ENCODE data around the gene CXCL1.

CXCL1 gene

GRCh38 chr4:73852771-73853170, 16.4 kb upstream of the CXCL1 start:
- no peak for DNase-seq

GRCh38 chr4:73853246-73853704, 15.9 kb upstream of the CXCL1 start, which contains the start of gene PF4V1:
TSS of gene PF4V1 (plus strand) at chr4:73853296. CDS start at chr4:73853363, 67 bp downstream.
- DNase-seq = no peak

DNA sequence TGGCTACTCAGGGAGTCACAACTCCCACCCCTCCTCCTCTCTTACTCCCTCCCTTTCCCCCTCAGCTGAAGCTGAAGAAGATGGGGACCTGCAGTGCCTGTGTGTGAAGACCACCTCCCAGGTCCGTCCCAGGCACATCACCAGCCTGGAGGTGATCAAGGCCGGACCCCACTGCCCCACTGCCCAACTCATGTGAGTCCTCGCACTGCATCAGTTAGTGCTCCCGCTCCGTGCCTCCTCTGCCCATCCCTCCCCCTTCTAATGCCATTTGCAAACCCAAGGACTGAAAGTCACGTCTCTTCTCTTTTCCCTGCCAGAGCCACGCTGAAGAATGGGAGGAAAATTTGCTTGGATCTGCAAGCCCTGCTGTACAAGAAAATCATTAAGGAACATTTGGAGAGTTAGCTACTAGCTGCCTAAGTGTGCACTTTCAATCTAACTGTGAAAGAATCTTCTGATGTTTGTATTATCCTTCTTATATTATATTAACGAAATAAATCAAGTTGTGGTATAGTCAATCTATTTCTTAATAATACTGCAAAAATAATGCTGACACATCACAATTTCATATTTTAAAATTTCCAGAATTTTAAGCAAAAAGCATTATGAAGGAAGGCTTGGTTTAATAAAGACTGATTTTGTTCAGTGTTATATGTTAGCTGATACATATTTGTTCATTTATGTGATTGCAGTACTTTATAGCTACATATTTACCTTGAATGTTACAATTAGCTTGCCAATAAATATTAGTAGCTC, 15.3 kb upstream of the CXCL1 start:
- DNase-seq = no peak

GRCh38 chr4:73855406-73855805, 13.8 kb upstream of the CXCL1 start:
- DNase-seq = no peak

- DNase-seq = no peak
Observed at GRCh38 chr4:73856518-73856917, 12.7 kb upstream of the CXCL1 start.

GRCh38 chr4:73859614-73860088, 9.5 kb upstream of the CXCL1 start:
- DNase-seq = no peak

GRCh38 chr4:73860181-73860580, 9.0 kb upstream of the CXCL1 start:
- DNase-seq = no peak

DNA sequence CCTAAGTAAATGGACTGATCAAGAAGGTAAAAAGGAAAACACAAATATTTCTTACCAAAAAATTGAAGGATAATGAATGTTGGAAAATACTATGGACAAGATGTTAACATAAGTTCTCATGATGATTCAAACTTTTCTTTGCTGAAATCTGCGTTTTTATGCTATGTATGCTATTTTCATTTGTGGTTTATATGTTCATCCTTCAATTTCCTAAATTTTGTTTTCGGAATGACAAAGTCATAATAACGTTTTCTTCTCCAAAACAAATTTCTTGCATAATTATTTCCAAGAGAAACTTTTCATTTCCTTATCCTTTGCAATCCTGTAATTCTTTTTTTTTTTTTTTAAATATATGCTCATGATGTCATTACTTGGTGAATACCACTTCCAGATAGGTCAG, 8.3 kb upstream of the CXCL1 start:
- DNase-seq = no peak

DNA sequence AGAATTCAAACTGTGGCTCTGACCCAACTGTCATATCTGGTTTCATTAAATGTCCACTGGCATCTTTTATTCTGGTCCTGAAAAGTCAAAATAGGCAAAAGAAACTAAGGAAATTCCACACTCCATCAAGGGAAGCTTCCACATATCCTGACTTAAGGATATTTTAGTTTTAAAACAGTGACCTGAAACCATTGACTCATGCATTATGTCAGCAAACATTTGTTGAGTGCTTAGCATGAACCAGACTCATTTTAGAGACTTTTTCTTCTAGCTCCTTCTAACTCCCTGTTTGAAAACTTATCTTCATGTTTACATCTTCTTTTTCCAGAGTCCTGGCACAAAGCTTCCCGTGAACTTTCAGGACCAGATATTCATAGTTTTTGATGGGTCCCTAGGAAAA, 6.9 kb upstream of the CXCL1 start:
- DNase-seq = no peak

DNA sequence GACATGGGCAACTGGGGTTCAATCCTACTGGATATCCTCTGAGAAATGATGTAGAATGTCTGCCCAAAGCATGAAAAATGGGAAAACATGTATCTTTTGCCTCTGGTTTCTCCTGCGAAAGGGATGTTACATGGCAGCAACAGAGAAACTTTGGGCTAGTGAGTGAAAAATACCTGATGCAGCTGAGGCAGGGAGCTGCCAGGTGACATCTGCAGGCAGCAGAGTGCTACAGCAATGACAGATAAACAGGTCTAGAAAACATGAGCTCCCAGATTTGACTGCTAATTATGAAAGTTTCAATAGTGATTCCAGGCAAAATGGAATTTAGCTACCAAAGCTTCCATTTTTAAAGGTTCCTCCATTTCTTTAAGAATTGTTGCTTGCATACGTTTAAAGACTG, 4.8 kb upstream of the CXCL1 start:
- no peak for DNase-seq

DNA sequence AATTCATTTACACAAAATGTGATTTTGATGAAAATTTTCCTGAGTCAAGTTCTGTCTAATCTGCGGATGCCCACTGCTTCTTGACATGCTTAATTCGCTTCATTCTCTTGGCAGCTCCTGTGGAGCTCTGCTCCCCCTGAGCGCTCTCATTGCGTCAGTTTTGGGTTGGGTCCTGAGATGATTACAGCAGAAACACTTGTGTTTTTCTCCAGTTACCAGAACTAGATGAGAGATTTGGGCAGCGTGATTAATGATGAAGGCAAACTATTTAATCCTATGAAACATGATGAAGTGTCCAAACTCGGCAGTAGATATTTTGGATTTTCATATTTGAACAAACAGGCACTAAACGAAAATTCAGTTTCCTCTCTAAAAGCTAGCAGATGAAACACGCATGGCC, 4.2 kb upstream of the CXCL1 start:
- DNase-seq = no peak

DNA sequence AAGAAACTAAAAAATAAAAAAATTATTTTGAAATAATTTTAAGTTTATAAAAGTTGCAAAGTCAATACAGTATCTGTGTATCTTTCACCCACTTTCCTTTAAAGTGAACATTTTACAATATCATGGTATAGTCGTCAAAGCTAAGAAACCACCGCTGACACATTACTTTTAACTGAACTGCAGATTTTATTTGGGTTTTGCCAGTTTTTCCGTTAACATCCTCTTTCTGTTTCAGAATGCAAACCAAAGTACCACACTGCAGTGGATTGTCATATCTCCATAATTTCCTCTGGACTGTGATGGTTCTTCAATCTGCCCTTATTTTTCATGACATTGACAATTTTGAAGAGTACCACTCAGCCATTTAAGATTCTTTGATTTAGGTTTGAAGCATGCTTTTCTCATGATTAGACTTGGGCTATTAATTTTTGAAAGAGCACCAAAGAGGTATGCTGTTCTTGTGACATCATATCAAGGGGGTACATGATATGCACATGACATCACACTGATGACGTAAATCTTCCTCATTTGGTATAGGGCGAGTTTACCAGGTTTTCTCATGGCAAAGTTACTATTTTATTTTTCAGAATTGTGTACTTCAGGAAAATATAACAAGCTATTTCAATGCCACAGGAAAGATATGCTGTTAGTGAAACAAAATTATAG, 3.6 kb upstream of the CXCL1 start:
- no peak for DNase-seq

GRCh38 chr4:73866246-73866645, 2.9 kb upstream of the CXCL1 start:
- no peak for DNase-seq

DNA sequence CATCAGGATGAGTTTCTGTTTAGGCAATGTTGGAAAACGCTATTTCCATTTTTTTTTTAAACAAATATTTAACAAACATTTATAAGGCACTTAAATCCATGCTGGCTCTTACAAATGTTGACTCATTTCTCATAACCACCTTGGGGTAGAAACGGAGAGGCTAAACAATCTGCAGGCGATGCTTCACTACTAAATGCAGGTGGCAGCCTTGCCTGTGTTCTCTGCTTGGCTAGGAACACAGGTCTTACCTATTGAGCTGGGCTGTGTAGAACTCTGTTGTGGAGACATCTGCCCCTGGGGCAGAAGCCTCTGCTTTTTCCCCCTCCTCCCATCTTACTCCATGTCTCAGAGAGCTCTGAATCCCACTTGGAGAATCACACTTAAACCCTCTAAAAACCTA, 1.4 kb upstream of the CXCL1 start:
- no peak for DNase-seq

DNA sequence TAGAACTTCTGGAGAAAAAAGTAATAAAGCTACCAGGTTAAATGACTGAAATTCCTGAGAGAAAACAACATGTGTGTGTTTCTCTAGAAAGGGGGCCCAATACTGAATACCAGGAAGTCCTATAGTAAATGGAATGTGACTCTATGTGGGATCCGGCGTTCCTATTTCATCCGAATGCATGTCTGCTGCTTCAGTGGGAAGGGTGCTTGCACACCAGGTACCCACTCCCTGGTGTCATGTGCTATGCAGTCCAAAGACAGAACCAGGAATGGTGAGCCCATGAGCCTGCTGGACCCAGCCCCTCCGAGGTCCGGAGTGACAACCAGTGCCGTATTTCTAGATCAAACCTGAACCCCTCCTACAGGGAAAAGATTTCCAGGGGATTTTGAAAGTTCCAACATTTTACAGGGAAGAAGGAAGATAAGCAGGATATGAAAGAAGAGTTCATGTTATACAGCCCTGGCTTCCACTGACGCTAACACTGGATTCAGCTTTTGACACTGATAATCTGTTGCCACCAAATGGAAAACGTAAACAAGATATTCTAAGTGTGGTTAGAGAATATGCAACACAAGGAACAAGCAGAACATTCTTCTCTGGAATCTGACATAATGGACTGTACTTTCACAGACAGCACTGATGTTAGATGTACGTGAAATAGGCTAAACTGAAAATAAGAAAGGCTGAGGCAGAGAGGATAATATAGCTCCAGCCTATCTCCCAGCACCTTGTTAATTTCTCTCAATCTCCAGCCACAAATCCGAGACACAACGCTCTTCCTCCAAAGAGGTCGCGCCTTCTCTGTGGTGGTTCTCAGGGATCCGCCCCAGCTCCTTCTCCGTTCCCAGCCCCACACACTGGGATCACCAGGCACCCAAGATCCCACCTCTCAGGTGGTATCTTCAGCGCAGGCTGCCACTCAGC, 725 bp upstream of the CXCL1 start:
- no peak for DNase-seq

- DNase-seq = no peak
Observed at GRCh38 chr4:73870260-73870659, 1.1 kb downstream of the CXCL1 start.

DNA sequence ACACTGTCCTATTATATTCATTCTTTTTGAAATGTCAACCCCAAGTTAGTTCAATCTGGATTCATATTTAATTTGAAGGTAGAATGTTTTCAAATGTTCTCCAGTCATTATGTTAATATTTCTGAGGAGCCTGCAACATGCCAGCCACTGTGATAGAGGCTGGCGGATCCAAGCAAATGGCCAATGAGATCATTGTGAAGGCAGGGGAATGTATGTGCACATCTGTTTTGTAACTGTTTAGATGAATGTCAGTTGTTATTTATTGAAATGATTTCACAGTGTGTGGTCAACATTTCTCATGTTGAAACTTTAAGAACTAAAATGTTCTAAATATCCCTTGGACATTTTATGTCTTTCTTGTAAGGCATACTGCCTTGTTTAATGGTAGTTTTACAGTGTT, 1.6 kb downstream of the CXCL1 start:
- no peak for DNase-seq

- no peak for DNase-seq
Observed at GRCh38 chr4:73871511-73872310, 2.5 kb downstream of the CXCL1 start.

GRCh38 chr4:73872316-73873108, 3.3 kb downstream of the CXCL1 start:
- no peak for DNase-seq

DNA sequence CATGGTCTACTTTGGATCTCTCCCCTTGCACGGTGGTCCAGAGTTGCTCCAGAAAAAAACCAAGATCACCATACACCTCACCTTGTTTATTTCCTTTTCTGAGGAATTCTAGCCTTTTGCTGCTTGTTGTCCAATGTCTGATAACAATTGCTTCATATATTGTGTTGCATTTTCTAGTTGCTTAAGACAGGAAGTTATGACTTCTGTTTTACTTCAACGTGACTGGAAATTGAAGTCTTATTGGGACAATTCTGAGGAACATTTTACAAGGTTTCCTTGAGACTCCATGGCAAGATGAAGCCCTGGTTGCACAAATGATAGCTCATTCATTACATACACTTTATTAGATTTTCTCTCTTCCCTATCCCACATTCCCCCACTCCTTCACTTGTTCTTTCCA, 5.2 kb downstream of the CXCL1 start:
- no peak for DNase-seq

DNA sequence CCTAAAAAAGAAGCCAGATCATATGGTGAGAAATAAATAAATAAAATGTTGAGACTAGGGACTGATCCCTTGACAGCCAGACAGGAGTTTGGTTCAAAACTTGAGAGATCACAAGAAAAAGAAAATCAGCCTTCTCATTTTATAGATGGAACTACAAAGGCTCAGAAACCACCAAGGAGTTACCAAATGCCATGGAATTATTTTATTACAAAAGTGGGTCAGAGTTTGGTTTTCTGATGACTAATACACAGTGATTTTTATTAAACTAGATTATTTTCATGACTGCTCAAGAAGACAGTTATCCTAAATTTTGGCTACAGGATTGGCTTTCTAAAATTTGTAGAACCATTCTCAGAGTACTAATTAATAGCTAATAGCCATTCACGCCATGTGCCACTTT, 6.2 kb downstream of the CXCL1 start:
- no peak for DNase-seq

DNA sequence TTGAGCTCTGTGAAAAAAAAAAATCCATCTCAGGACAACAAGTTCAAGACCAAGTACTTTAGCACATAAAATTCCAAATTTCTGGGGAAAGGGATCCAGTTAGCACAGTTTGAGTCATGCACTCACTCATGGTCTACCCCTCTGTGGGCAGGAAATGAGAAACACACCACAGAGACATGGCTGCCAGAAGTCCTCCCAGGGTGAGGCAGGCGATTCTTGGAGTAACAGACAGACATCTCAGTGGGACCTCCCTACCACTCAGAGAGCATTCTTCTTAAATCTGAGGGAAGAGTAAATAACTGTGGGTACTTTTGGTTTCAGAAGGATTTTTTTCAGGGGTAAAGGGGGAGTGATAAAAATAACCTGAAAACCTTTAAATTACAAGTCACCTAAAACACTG, 14.1 kb downstream of the CXCL1 start:
- no peak for DNase-seq

All from CD4-positive, alpha-beta T cell treated with Interferon alpha-2 for 1 hour (primary cell).